KMS-11 (cell line): ENCODE measurements around the gene TCHP.

ENCODE experiments used
- H2AFZ ChIP-seq: fragments of 200-600 bp; sonication (generic); 2 replicates; pipeline ENCODE4 v1.6.1; 2016; ENCODE audit warnings: antibody characterized with exemption, mixed run types, low read depth
- H3K27ac ChIP-seq: fragments of 200-600 bp; sonication (generic); 2 replicates; pipeline ENCODE4 v1.6.1; 2016; ENCODE audit warnings: mild to moderate bottlenecking, mixed run types
- H3K27me3 ChIP-seq: fragments of 200-600 bp; sonication (generic); 2 replicates; pipeline ENCODE4 v1.6.1; 2017; ENCODE audit warnings: mild to moderate bottlenecking, low read depth, mixed run types, moderate library complexity; ENCODE audit not compliant: insufficient read depth
- H3K36me3 ChIP-seq: fragments of 200-600 bp; sonication (generic); 2 replicates; pipeline ENCODE4 v1.6.1; 2017; ENCODE audit warnings: mild to moderate bottlenecking, mixed run types; ENCODE audit not compliant: insufficient read depth
- H3K4me1 ChIP-seq: fragments of 200-600 bp; sonication (generic); 2 replicates; pipeline ENCODE4 v1.6.1; 2016; ENCODE audit warnings: mild to moderate bottlenecking, low read depth, mixed run types; ENCODE audit not compliant: poor library complexity, severe bottlenecking
- H3K4me2 ChIP-seq: fragments of 200-600 bp; sonication (generic); 2 replicates; pipeline ENCODE4 v1.7.0; 2016; ENCODE audit warnings: mild to moderate bottlenecking, mixed run types
- H3K4me3 ChIP-seq: fragments of 200-600 bp; sonication (generic); IDR thresholded peaks from 2 replicates; pipeline ENCODE4 v1.6.1; 2017; ENCODE audit warnings: low read depth, low read length, mixed read lengths; ENCODE audit not compliant: insufficient read depth
- H3K79me2 ChIP-seq: fragments of 200-600 bp; sonication (generic); 2 replicates; pipeline ENCODE4 v1.6.1; 2016; ENCODE audit warnings: low read depth, mixed run types; ENCODE audit not compliant: insufficient read depth
- H3K9ac ChIP-seq: fragments of 200-600 bp; sonication (generic); 2 replicates; pipeline ENCODE4 v1.6.1; 2016; ENCODE audit warnings: mild to moderate bottlenecking, mixed run types
- H4K20me1 ChIP-seq: fragments of 200-600 bp; sonication (generic); 2 replicates; pipeline ENCODE4 v1.6.1; 2016; ENCODE audit warnings: mild to moderate bottlenecking, mixed run types; ENCODE audit not compliant: insufficient read depth
- CTCF ChIP-seq: fragments of 200-600 bp; sonication (generic); conservative IDR thresholded peaks from 2 replicates; pipeline ENCODE4 v1.6.1; 2017; ENCODE audit warnings: low read depth, mild to moderate bottlenecking, antibody characterized with exemption, low read length, moderate library complexity, mixed read lengths

TCHP gene

GRCh38 chr12:109967383-109968031 lies 67.4 kb downstream of the TCHP start:
- no peaks in the 10 kb centered on the region for H3K79me2 ChIP-seq
- H3K4me3 ChIP-seq: no peak overlapping the region
- no peak for TF ChIP-seq CTCF
- H3K27me3 ChIP-seq: no peaks in the 10 kb centered on the region
- H3K4me1 ChIP-seq: peaks cover under 1% of the 10 kb centered on the region
- no peak overlapping the region for H3K27ac ChIP-seq
- no peak overlapping the region for H2AFZ ChIP-seq
- H3K36me3 ChIP-seq: no peaks in the 10 kb centered on the region
- no peak overlapping the region for H3K4me2 ChIP-seq
- no peak overlapping the region for H3K9ac ChIP-seq
- no peaks in the 10 kb centered on the region for H4K20me1 ChIP-seq
